Tibial nerve (tissue), 4 donors: ENCODE results near the gene CCDC87. TPM values are rescaled to one million over a fixed set of nuclear protein-coding genes. Genes with fewer than 3 reads are reported as not detected.

Experiments
- DNase-seq, 2 donors: peaks; one replicate each; pipeline ENCODE4 v3.0.0-alpha.2; 2019; ENCODE audit warnings: low spot score in 2 of 2
- H3K27ac ChIP-seq, 4 donors: fragments of 200-600 bp; sonication (generic) in 3 of 4; one replicate each; pipeline ENCODE4 v1.5.1; 2017 to 2019; ENCODE audit warnings: mild to moderate bottlenecking in 1 of 4
- H3K27me3 ChIP-seq, 2 donors: fragments of 200-600 bp; sonication (generic) in 1 of 2; one replicate each; pipeline versions ENCODE4 v1.5.1 to v1.6.0; 2017 to 2019
- H3K36me3 ChIP-seq, 3 donors: fragments of 200-600 bp; sonication (generic); one replicate each; pipeline ENCODE4 v1.5.1; 2018 to 2019
- H3K4me1 ChIP-seq, 4 donors: fragments of 200-600 bp; sonication (generic) in 3 of 4; one replicate each; pipeline ENCODE4 v1.5.1; 2017 to 2019
- H3K4me3 ChIP-seq, 4 donors: fragments of 200-600 bp; sonication (generic) in 3 of 4; one replicate each; pipeline ENCODE4 v1.5.1; 2017 to 2019; ENCODE audit warnings: mild to moderate bottlenecking in 1 of 4, moderate library complexity in 1 of 4
- H3K9me3 ChIP-seq, 4 donors: fragments of 200-600 bp; sonication (generic) in 3 of 4; one replicate each; pipeline ENCODE4 v1.5.1; 2017 to 2019
- EP300 ChIP-seq, 2 donors: sonication (generic); formaldehyde crosslinking; IDR thresholded peaks; one replicate each; pipeline ENCODE4 v1.6.1; 2017; ENCODE audit warnings: antibody characterized with exemption in 2 of 2, mild to moderate bottlenecking in 1 of 2
- POLR2A ChIP-seq, 2 donors: fragments of 450-650 bp; IDR thresholded peaks; one replicate each; pipeline ENCODE4 v1.6.1; 2017; ENCODE audit warnings: antibody characterized with exemption in 2 of 2, mild to moderate bottlenecking in 2 of 2, moderate library complexity in 2 of 2
- WGBS, 2 donors: methylation state at CpG; one replicate each; pipeline ENCODE4 v1.1.5; 2018; 5-methylcytosine and 5-hydroxymethylcytosine counted together
- total RNA-seq, 4 donors: library from RNA; depleted of rRNA; stranded (reverse); fragments of >200 nt; gene quantifications; one replicate each; pipeline ENCODE4 v1.1.0, GENCODE V29; 2016
- TF ChIP-seq, protein P1 (sequence below), 5 experiments: fragments of 200-600 bp in 3 of 5; fragments of 450-650 bp in 2 of 5; sonication (generic) in 3 of 5; IDR thresholded peaks; one replicate each; pipeline ENCODE4 v1.5.1; 2016 to 2019; ENCODE audit warnings: antibody characterized with exemption in 5 of 5, mild to moderate bottlenecking in 3 of 5, moderate library complexity in 2 of 5

The CCDC87 gene
- total RNA-seq, 4 donors from 2014 or later = 0.21 to 1.1 (median 0.30) TPM; not detected in 1

DNA sequence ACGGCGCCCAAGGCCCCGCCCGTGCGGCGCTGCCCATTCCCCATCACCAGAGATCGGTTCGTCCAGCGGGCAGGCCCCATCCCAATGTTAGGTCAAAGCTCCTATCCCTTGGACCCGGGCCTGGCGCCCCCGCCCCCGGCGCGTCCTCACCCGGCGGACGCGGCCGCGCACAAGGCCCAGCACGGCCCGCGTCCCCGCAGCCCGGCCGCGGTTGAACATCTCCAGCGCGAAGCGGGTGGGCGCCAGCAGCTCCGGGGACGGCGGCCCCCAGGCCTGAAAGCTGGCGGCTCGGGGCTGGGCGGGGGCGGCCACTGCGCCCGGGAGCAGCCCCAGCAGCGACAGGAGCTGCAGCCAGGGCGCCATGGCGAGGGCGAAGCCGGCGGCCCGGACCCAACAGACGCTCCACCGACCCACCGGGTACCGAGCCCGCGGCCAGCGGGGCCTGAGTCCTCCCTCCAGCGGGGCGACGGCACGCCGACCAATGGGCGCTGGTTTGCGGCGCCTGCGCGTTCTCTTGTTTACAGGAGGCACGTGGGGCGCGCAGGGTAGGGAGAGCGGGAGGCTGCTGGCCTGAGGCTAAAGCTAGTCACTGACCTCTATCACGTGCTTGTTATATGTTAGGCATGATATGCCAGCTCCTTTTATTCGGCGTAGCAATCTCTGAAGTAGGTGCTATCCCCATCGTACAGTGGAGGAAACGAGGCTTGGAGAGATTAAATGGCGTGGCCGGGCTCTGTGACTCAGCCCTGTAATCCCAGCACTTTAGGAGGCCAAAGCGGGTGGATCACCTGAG, 24.5 kb downstream of the CCDC87 start, which contains the start of gene CTSF:
Gene CTSF (minus strand): TSS at position 483 of the 793 bp plus-strand sequence. CDS start 120 bp downstream, at position 363.
- H3K9me3 ChIP-seq = no peaks in the 10 kb centered on the region
- WGBS, 2 donors = 2 to 7% methylated on average over 34 to 56 of the region's 77 CpGs
- no peaks in the 10 kb centered on the region for H3K27me3 ChIP-seq
- H3K36me3 ChIP-seq = peaks cover 0 to 40% (median 0%) of the 10 kb centered on the region in 3 donors
- TF ChIP-seq POLR2A (IDR thresholded peaks at IDR 0.05) (peak in 1 of 2 donors; percentile 40), EP300 (IDR thresholded peaks at IDR 0.05) (peak; percentile 52 to 83)
- TF ChIP-seq, protein P1, sequence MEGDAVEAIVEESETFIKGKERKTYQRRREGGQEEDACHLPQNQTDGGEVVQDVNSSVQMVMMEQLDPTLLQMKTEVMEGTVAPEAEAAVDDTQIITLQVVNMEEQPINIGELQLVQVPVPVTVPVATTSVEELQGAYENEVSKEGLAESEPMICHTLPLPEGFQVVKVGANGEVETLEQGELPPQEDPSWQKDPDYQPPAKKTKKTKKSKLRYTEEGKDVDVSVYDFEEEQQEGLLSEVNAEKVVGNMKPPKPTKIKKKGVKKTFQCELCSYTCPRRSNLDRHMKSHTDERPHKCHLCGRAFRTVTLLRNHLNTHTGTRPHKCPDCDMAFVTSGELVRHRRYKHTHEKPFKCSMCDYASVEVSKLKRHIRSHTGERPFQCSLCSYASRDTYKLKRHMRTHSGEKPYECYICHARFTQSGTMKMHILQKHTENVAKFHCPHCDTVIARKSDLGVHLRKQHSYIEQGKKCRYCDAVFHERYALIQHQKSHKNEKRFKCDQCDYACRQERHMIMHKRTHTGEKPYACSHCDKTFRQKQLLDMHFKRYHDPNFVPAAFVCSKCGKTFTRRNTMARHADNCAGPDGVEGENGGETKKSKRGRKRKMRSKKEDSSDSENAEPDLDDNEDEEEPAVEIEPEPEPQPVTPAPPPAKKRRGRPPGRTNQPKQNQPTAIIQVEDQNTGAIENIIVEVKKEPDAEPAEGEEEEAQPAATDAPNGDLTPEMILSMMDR (IDR thresholded peaks at IDR 0.05) = peak in 1 of 5 experiments; percentile 26
- peak within 1 kb of the TSS; percentile 63 to 88 (median 71) for H3K27ac ChIP-seq
- H3K4me3 ChIP-seq = peak within 1 kb of the TSS; percentile 44 to 74 (median 62)
- H3K4me1 ChIP-seq = peaks cover 0 to 21% (median 3%) of the 10 kb centered on the region in 4 donors
- peak; percentile 80 to 85 for DNase-seq

GRCh38 chr11:66567787-66568123, 25.1 kb downstream of the CCDC87 start:
- 54 to 59% methylated on average over 11 to 15 of the region's 15 CpGs for WGBS, 2 donors
- H3K9me3 ChIP-seq = no peaks in the 10 kb centered on the region
- no peak for DNase-seq
- no peak for TF ChIP-seq POLR2A (IDR thresholded peaks at IDR 0.05)
- no peak for TF ChIP-seq EP300 (IDR thresholded peaks at IDR 0.05)
- TF ChIP-seq, protein P1 (IDR thresholded peaks at IDR 0.05) = no peak
- no peaks in the 10 kb centered on the region for H3K27me3 ChIP-seq
- peak overlapping the region; percentile 36 to 88 (median 68) for H3K27ac ChIP-seq
- peaks cover 0 to 21% (median 3%) of the 10 kb centered on the region in 4 donors for H3K4me1 ChIP-seq
- H3K36me3 ChIP-seq = peaks cover 0 to 46% (median 0%) of the 10 kb centered on the region in 3 donors
- H3K4me3 ChIP-seq = peak overlapping the region; percentile 44 to 74 (median 62)

- Histone ChIP-seq H3K27ac (no peak overlapping the region), H3K4me3 (no peak overlapping the region)
Measured at GRCh38 chr11:66566221-66566620, 26.6 kb downstream of the CCDC87 start.

DNA sequence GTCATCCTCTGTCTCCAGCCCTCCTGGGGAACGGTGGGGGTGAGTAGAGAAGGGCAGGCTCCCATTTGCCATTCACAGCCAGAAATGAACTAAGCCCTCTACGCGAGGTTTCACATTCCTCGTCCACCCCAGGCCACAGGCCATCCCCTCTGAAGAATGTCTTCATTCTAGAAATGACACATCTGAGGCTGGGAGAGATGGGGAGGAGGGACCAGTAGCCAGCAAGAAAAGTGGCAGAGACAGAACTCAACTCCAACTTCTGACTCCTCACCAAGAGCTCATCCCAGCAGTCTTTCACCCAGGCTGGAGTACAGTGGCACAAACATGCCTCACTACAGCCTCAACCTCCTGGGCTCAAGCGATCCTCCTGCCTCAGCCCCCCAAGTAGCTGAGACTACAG, 27.9 kb downstream of the CCDC87 start:
- Histone ChIP-seq H3K36me3 (peaks cover 0 to 59% (median 0%) of the 10 kb centered on the region in 3 donors), H3K27ac (no peak overlapping the region), H3K4me1 (peaks cover 0 to 21% (median 3%) of the 10 kb centered on the region in 4 donors), H3K9me3 (no peaks in the 10 kb centered on the region), H3K4me3 (no peak overlapping the region), H3K27me3 (no peaks in the 10 kb centered on the region)
- DNase-seq = no peak
- TF ChIP-seq, protein P1 (IDR thresholded peaks at IDR 0.05) = no peak
- TF ChIP-seq POLR2A (IDR thresholded peaks at IDR 0.05) (no peak), EP300 (IDR thresholded peaks at IDR 0.05) (no peak)
- 77 to 89% methylated on average over 5 of the region's 5 CpGs for WGBS, 2 donors

More at GRCh38 chr11:66566221-66566620, 26.6 kb downstream of the CCDC87 start:
- no peak for DNase-seq
- Histone ChIP-seq H3K9me3 (no peaks in the 10 kb centered on the region), H3K27me3 (no peaks in the 10 kb centered on the region), H3K4me1 (peaks cover 0 to 21% (median 3%) of the 10 kb centered on the region in 4 donors), H3K36me3 (peaks cover 0 to 59% (median 0%) of the 10 kb centered on the region in 3 donors)
- TF ChIP-seq POLR2A (IDR thresholded peaks at IDR 0.05) = no peak
- TF ChIP-seq, protein P1 (IDR thresholded peaks at IDR 0.05) = no peak
- TF ChIP-seq EP300 (IDR thresholded peaks at IDR 0.05) = no peak
- 91 to 94% methylated on average over 8 of the region's 8 CpGs for whole genome bisulfite sequencing, 2 donors

DNA sequence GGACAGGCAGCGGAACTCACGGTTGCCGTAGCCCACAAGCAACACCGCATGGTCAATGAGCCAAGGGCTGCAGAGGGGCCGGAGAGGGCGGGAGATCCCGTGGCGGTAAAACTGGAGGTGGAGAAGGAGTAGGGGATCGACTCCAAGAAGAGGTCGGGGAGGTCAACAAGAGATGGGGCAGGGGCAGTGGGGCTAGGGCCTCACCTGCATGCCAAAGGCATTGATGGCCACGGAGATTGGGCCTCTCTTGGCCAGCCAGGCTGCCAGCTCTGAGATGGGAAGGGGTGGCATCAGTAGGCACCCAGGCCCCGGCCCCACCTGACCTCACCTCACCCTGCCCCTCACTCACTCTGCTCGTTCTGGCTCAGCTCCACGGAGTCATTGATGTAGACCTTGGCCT, 28.3 kb downstream of the CCDC87 start:
- no peaks in the 10 kb centered on the region for H3K9me3 ChIP-seq
- no peak overlapping the region for H3K27ac ChIP-seq
- H3K27me3 ChIP-seq = no peaks in the 10 kb centered on the region
- DNase-seq = no peak
- H3K4me3 ChIP-seq = no peak overlapping the region
- peaks cover 0 to 22% (median 3%) of the 10 kb centered on the region in 4 donors for H3K4me1 ChIP-seq
- 85 to 87% methylated on average over 14 of the region's 14 CpGs for WGBS, 2 donors
- H3K36me3 ChIP-seq = peaks cover 0 to 59% (median 0%) of the 10 kb centered on the region in 3 donors
- TF ChIP-seq EP300 (IDR thresholded peaks at IDR 0.05) = no peak
- TF ChIP-seq, protein P1 (IDR thresholded peaks at IDR 0.05) = no peak
- TF ChIP-seq POLR2A (IDR thresholded peaks at IDR 0.05) = no peak
